Putamen (tissue), 1 donor: ENCODE results near the gene PRSS53.

ENCODE experiments used
- DNase-seq: peaks from one replicate; pipeline ENCODE4 v3.0.0-alpha.2; 2016; ENCODE audit warnings: low spot score

Gene PRSS53

DNA sequence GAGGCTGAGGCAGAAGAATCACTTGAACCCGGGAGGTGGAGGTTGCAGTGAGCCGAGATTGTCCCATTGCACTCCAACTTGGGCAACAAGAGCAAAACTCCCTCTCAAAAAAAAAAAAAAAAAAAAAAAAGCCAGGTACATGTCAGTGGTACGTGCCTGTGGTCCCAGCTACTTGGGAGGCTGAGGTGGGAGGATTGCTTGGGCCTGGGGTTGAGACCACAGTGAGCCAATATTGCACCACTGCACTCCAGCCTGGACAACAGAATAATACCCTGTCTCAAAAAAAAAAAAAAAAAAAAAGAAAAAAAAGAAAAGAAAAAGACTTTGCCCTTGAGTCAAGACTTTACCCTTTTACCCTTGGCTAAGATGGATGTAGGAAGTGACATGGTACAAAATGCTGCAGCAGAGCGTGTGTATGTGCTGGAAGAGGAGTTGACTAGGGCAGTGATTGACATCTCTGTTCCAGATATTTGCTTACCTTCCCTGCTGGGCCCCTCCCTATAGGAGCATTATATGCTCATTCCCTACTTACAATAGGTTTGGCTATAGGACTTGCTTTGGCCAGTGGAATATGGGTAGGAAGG is 44.8 kb downstream of the PRSS53 start:
- no peak for DNase-seq

- no peak for DNase-seq
These were observed 45.4 kb downstream of the PRSS53 start for GRCh38 chr16:31043352-31043751.

DNA sequence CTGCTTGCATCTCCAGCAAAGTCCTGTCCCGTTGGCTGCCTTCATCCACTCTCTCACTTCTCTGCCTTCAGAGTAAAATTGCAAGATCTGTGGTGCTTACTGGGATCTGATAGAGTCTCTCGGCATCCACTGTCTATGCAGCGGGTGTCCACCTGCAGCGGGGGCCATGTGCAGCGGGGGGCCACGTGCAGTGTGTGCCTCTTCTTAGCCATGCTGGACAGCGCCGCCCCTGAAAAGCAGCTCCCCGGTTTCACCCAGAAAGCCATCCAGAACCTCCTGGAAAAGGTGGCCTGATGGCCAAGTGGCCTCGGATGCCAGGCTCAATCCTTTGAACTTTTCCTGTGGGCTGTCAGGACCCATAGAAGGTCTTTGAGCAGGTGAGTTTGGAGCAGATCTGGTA is 45.9 kb downstream of the PRSS53 start:
- DNase-seq, result no peak

GRCh38 chr16:31038993-31039392 is 49.8 kb downstream of the PRSS53 start:
- DNase-seq, result no peak

- DNase-seq, result no peak
These were observed 52.1 kb downstream of the PRSS53 start for GRCh38 chr16:31036691-31037090.

GRCh38 chr16:31033709-31034492 is 54.8 kb downstream of the PRSS53 start:
- DNase-seq, result peak; percentile 90
